GM19463 (cell line): Measurements from ENCODE around the gene GRID2IP.
"Not testable (repeated sequence)": the region's sequence is repeated elsewhere in the genome, so short reads cannot be mapped to it uniquely, and the experiment has no call there.

Experiments
- ATAC-seq: cut with Tn5 transposase; IDR thresholded peaks from one replicate; pipeline ENCODE4 v1.9.1; 2021; ENCODE audit warnings: mild to moderate bottlenecking, moderate library complexity; ENCODE audit not compliant: unreplicated experiment

Gene GRID2IP

GRCh38 chr7:6551016-6551511 is at the start of gene GRID2IP:
Gene GRID2IP, minus strand, starts transcription at chr7:6551461. Its CDS starts 25 bp downstream, at chr7:6551436.
- no peak for ATAC-seq

GRCh38 chr7:6600093-6600492 is 48.8 kb upstream of the GRID2IP start:
- no peak for ATAC-seq

GRCh38 chr7:6590645-6591110 is 39.4 kb upstream of the GRID2IP start:
- peak; percentile 22 for ATAC-seq

GRCh38 chr7:6589829-6590644 is 38.8 kb upstream of the GRID2IP start, which contains the start of gene INTS15:
Gene INTS15, plus strand, starts transcription at chr7:6590021. Its CDS starts 263 bp downstream, at chr7:6590284.
- ATAC-seq: peak; percentile 84

- no peak for ATAC-seq
Observed at GRCh38 chr7:6589151-6589828, 38.0 kb upstream of the GRID2IP start.

GRCh38 chr7:6588566-6588965 is 37.3 kb upstream of the GRID2IP start:
- no peak for ATAC-seq

- ATAC-seq: not testable (repeated sequence)
Observed at GRCh38 chr7:6585746-6586432, 34.6 kb upstream of the GRID2IP start.

- no peak for ATAC-seq
Observed at GRCh38 chr7:6579446-6579845, 28.2 kb upstream of the GRID2IP start.

- ATAC-seq: no peak
Observed at GRCh38 chr7:6578114-6579084, 27.1 kb upstream of the GRID2IP start.

- ATAC-seq: peak; percentile 100
Observed at GRCh38 chr7:6577369-6578113, 26.3 kb upstream of the GRID2IP start, which contains the start of gene ZDHHC4. Gene ZDHHC4, plus strand, starts transcription at chr7:6577454. Its CDS starts 3,108 bp downstream, at chr7:6580562.

GRCh38 chr7:6576867-6577368 is 25.7 kb upstream of the GRID2IP start:
- ATAC-seq: not testable (repeated sequence)

GRCh38 chr7:6576024-6576866 is 25.0 kb upstream of the GRID2IP start:
- no peak for ATAC-seq

GRCh38 chr7:6575281-6576023 is 24.2 kb upstream of the GRID2IP start:
- ATAC-seq: no peak

GRCh38 chr7:6571160-6571779 is 20.0 kb upstream of the GRID2IP start:
- no peak for ATAC-seq

GRCh38 chr7:6567886-6568285 is 16.6 kb upstream of the GRID2IP start:
- no peak for ATAC-seq

GRCh38 chr7:6565655-6566054 is 14.4 kb upstream of the GRID2IP start:
- ATAC-seq: no peak
